WTC11 (cell line): Measurements from ENCODE around the gene STOX2. TPM values are rescaled to one million over a fixed set of nuclear protein-coding genes. Genes with fewer than 3 reads are reported as not detected.

Experiments used
- ATAC-seq: fragments of 200-7000 bp; cut with Tn5 transposase; 2 replicates; pipeline ENCODE4 v1.10.0; 2021; ENCODE audit warnings: mild to moderate bottlenecking, moderate library complexity
- CTCF ChIA-PET: fragments of 300-600 bp; sonication (Branson Sonifier 250); formaldehyde crosslinking; loops from one replicate; lab custom pipeline; 2021; ENCODE audit warnings: antibody characterized with exemption; lab: Charles Lee
- POLR2A ChIA-PET: fragments of 350-600 bp; sonication (Branson Sonifier 250); formaldehyde crosslinking; loops from one replicate; lab custom pipeline; 2021; ENCODE audit warnings: antibody characterized with exemption; lab: Charles Lee
- DNase-seq: peaks from one replicate; pipeline ENCODE4 v3.0.0; 2021; ENCODE audit warnings: low spot score
- H3K27ac Mint-ChIP-seq: 2 replicates; pipeline ENCODE4 v1.8.0; 2021; ENCODE audit warnings: mixed read lengths
- H3K27me3 Mint-ChIP-seq: 2 replicates; pipeline ENCODE4 v1.8.0; 2021; ENCODE audit warnings: low read depth, mild to moderate bottlenecking, moderate library complexity, mixed read lengths
- H3K36me3 Mint-ChIP-seq: 2 replicates; pipeline ENCODE4 v1.8.0; 2021; ENCODE audit warnings: mixed read lengths
- H3K4me1 Mint-ChIP-seq: 2 replicates; pipeline ENCODE4 v1.8.0; 2022; ENCODE audit warnings: mixed read lengths
- H3K4me3 Mint-ChIP-seq: 2 replicates; pipeline ENCODE4 v1.8.0; 2021; ENCODE audit warnings: mild to moderate bottlenecking, moderate library complexity, mixed read lengths
- H3K9me3 Mint-ChIP-seq: 2 replicates; pipeline ENCODE4 v1.8.0; 2021; ENCODE audit warnings: mixed read lengths
- AFF4 ChIP-seq: sonication (generic); formaldehyde crosslinking; IDR thresholded peaks from 2 replicates; pipeline ENCODE4 v1.8.1; 2023; ENCODE audit warnings: mild to moderate bottlenecking, missing genetic modification reagents, borderline replicate concordance
- ARID4B ChIP-seq: sonication (generic); formaldehyde crosslinking; IDR thresholded peaks from 2 replicates; pipeline ENCODE4 v1.8.0; 2023; ENCODE audit warnings: missing genetic modification reagents, mild to moderate bottlenecking, borderline replicate concordance
- ATF6 ChIP-seq: sonication (generic); formaldehyde crosslinking; IDR thresholded peaks from 2 replicates; pipeline ENCODE4 v1.8.1; 2023; ENCODE audit warnings: mild to moderate bottlenecking, missing genetic modification reagents
- CDX4 ChIP-seq: fragments of 250-450 bp; sonication (Bioruptor Pico); IDR thresholded peaks from 2 replicates; pipeline ENCODE4 v1.9.0; 2021; ENCODE audit warnings: moderate library complexity, mild to moderate bottlenecking, inconsistent platforms, borderline replicate concordance
- ELF4 ChIP-seq: sonication (generic); formaldehyde crosslinking; IDR thresholded peaks from 2 replicates; pipeline ENCODE4 v1.8.1; 2022; ENCODE audit warnings: low read depth, mild to moderate bottlenecking, moderate library complexity, missing genetic modification reagents
- ETV6 ChIP-seq: sonication (generic); formaldehyde crosslinking; IDR thresholded peaks from 2 replicates; pipeline ENCODE4 v1.8.1; 2022; ENCODE audit warnings: mild to moderate bottlenecking, missing genetic modification reagents
- HMGA2 ChIP-seq: fragments of 250-450 bp; sonication (Bioruptor Pico); IDR thresholded peaks from 2 replicates; pipeline ENCODE4 v1.4.0; 2021; ENCODE audit warnings: mild to moderate bottlenecking, moderate library complexity
- JAZF1 ChIP-seq: fragments of 250-450 bp; sonication (Bioruptor Pico); IDR thresholded peaks from 2 replicates; pipeline ENCODE4 v1.9.0; 2021; ENCODE audit warnings: moderate library complexity, mild to moderate bottlenecking, inconsistent platforms
- MXD4 ChIP-seq: fragments of 250-450 bp; sonication (Bioruptor Pico); IDR thresholded peaks from 2 replicates; pipeline ENCODE4 v1.8.0; 2021; ENCODE audit warnings: mild to moderate bottlenecking, moderate library complexity, borderline replicate concordance
- NFE2L1 ChIP-seq: sonication (generic); formaldehyde crosslinking; IDR thresholded peaks from 2 replicates; pipeline ENCODE4 v1.8.1; 2023; ENCODE audit warnings: missing genetic modification reagents
- SMAD3 ChIP-seq: sonication (generic); formaldehyde crosslinking; IDR thresholded peaks from 2 replicates; pipeline ENCODE4 v1.8.0; 2022; ENCODE audit warnings: missing genetic modification reagents, mild to moderate bottlenecking, borderline replicate concordance
- SOX15 ChIP-seq: fragments of 250-450 bp; sonication (Bioruptor Pico); IDR thresholded peaks from 2 replicates; pipeline ENCODE4 v1.9.0; 2021; ENCODE audit warnings: mild to moderate bottlenecking
- STAT6 ChIP-seq: sonication (generic); formaldehyde crosslinking; conservative IDR thresholded peaks from 2 replicates; pipeline ENCODE4 v1.8.1; 2023; ENCODE audit warnings: mild to moderate bottlenecking, low read depth, missing genetic modification reagents, moderate library complexity
- TP53 ChIP-seq: sonication (generic); formaldehyde crosslinking; IDR thresholded peaks from 2 replicates; pipeline ENCODE4 v1.8.1; 2023; ENCODE audit warnings: mild to moderate bottlenecking, missing genetic modification reagents
- ZNF512 ChIP-seq: sonication (generic); formaldehyde crosslinking; IDR thresholded peaks from 2 replicates; pipeline ENCODE4 v1.8.1; 2022; ENCODE audit warnings: missing genetic modification reagents, borderline replicate concordance
- total RNA-seq: library from RNA; stranded (reverse); gene quantifications from 3 replicates; pipeline ENCODE4 v1.2.3, GENCODE V29; 2021
- TF ChIP-seq, protein P1 (sequence below): sonication (generic); formaldehyde crosslinking; IDR thresholded peaks from 2 replicates; pipeline ENCODE4 v1.8.0; 2023; ENCODE audit warnings: missing genetic modification reagents

STOX2 gene
- total RNA-seq, 1 experiment from 2014 or later = 31.6 TPM

DNA sequence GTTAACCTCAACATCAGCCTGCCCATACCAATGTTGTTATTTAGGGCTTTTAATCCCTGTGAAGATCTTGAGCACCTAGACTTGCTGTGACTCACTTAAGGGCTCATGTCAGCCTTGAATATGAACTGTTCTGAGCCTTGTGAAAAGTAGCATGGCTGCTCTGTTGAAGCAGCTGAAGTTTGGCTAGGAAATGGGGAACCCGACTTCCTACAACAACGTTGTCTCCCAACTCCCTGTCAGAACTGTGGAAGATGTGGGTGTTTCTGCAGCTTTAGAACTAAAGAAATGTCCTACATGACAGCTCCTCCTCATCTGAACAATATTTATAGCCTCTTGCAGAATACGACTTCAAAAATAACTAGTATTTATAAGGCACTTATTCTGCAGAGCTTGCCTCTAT, 27.5 kb downstream of the STOX2 start:
- no peak for ATAC-seq
- ChIA-PET POLR2A (no interaction called here), CTCF (no interaction called here)
- DNase-seq = no peak
- H3K4me3 Mint-ChIP-seq = no peak overlapping the region
- no peaks in the 10 kb centered on the region for H3K27me3 Mint-ChIP-seq
- no peaks in the 10 kb centered on the region for H3K9me3 Mint-ChIP-seq
- TF ChIP-seq SMAD3 (CRISPR knock-in tag) = no peak
- no peak for TF ChIP-seq STAT6 (CRISPR knock-in tag)
- no peak for TF ChIP-seq ELF4
- no peak for TF ChIP-seq ETV6 (CRISPR knock-in tag)
- no peak for TF ChIP-seq SOX15 (CRISPR knock-in tag)
- no peak for TF ChIP-seq TP53 (CRISPR knock-in tag)
- TF ChIP-seq MXD4 = no peak
- no peak for TF ChIP-seq CDX4
- TF ChIP-seq HMGA2 (CRISPR knock-in tag) = no peak
- TF ChIP-seq, protein P1, sequence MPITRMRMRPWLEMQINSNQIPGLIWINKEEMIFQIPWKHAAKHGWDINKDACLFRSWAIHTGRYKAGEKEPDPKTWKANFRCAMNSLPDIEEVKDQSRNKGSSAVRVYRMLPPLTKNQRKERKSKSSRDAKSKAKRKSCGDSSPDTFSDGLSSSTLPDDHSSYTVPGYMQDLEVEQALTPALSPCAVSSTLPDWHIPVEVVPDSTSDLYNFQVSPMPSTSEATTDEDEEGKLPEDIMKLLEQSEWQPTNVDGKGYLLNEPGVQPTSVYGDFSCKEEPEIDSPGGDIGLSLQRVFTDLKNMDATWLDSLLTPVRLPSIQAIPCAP = no peak
- TF ChIP-seq JAZF1 (CRISPR knock-in tag) = no peak
- TF ChIP-seq ATF6 (CRISPR knock-in tag) = no peak
- peak overlapping the region; percentile 31; the same call in 1 of the 2 replicates for H3K27ac Mint-ChIP-seq
- peaks cover 65% of the 10 kb centered on the region for H3K4me1 Mint-ChIP-seq
- no peaks in the 10 kb centered on the region for H3K36me3 Mint-ChIP-seq

GRCh38 chr4:183934761-183935160, 29.7 kb downstream of the STOX2 start:
- ChIA-PET CTCF (no interaction called here), POLR2A (no interaction called here)
- peaks cover 3% of the 10 kb centered on the region; the same call in 1 of the 2 replicates for H3K36me3 Mint-ChIP-seq
- H3K27me3 Mint-ChIP-seq = no peaks in the 10 kb centered on the region
- H3K4me3 Mint-ChIP-seq = no peak overlapping the region; the same call in 1 of the 2 replicates
- no peaks in the 10 kb centered on the region for H3K9me3 Mint-ChIP-seq
- peaks cover 62% of the 10 kb centered on the region for H3K4me1 Mint-ChIP-seq
- ATAC-seq (peak; percentile 15; the same call in 1 of the 2 replicates), DNase-seq (no peak)
- H3K27ac Mint-ChIP-seq = peak overlapping the region; percentile 98
- TF ChIP-seq AFF4 = no peak
- no peak for TF ChIP-seq ARID4B (CRISPR knock-in tag)
- no peak for TF ChIP-seq STAT6 (CRISPR knock-in tag)
- no peak for TF ChIP-seq SMAD3 (CRISPR knock-in tag)
- no peak for TF ChIP-seq ZNF512 (CRISPR knock-in tag)
- no peak for TF ChIP-seq NFE2L1
